ENCODE measurements around the gene HCN4. TPM values are rescaled to one million over a fixed set of nuclear protein-coding genes. Genes with fewer than 3 reads are reported as not detected.

Gene HCN4
- total RNA-seq, 1 experiment from 2014 or later, result 0.09 TPM

DNA sequence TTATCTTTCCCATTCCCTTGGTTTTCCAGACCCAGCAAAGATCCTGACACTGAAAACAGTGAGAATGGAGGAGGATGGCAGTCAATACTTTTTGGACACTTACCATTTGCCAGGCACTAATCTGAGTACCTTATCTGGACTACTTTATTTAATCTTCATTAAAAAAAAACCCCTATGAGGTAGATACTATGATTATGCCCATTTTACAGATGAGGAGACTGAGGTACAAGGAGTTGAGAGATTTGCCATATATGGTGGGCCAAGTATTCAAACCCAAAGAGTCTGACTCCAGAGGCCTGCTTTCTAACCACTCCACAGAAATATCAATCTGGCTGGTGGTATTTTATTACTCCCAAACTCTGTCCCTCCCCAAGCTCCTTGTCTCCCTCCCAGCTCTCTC is 19.6 kb downstream of the HCN4 start:
- TF ChIP-seq, protein P1, sequence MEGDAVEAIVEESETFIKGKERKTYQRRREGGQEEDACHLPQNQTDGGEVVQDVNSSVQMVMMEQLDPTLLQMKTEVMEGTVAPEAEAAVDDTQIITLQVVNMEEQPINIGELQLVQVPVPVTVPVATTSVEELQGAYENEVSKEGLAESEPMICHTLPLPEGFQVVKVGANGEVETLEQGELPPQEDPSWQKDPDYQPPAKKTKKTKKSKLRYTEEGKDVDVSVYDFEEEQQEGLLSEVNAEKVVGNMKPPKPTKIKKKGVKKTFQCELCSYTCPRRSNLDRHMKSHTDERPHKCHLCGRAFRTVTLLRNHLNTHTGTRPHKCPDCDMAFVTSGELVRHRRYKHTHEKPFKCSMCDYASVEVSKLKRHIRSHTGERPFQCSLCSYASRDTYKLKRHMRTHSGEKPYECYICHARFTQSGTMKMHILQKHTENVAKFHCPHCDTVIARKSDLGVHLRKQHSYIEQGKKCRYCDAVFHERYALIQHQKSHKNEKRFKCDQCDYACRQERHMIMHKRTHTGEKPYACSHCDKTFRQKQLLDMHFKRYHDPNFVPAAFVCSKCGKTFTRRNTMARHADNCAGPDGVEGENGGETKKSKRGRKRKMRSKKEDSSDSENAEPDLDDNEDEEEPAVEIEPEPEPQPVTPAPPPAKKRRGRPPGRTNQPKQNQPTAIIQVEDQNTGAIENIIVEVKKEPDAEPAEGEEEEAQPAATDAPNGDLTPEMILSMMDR (conservative IDR thresholded peaks at IDR 0.05; ENCODE audit: low read depth, low read length), result no peak
- no peak for TF ChIP-seq EZH2 (IDR thresholded peaks at IDR 0.05; ENCODE audit: borderline replicate concordance, low read depth, low read length, poor library complexity, severe bottlenecking)
- BruUV-seq (replicated peaks), result no TSS peak
- Histone ChIP-seq H3K4me3 (ENCODE audit: low read depth, low read length, poor library complexity, severe bottlenecking) (no peak overlapping the region), H3K36me3 (ENCODE audit: insufficient read depth, low read length, poor library complexity, severe bottlenecking) (no peaks in the 10 kb centered on the region), H3K27ac (ENCODE audit: low read depth, low read length, poor library complexity, severe bottlenecking) (no peak overlapping the region), H3K9me3 (ENCODE audit: low read depth, low read length, poor library complexity, severe bottlenecking) (no peaks in the 10 kb centered on the region), H3K27me3 (replicated peaks; ENCODE audit: insufficient read depth, low read depth, low read length, poor library complexity) (peaks cover 30% of the 10 kb centered on the region), H3K4me1 (ENCODE audit: insufficient read depth, low read length, poor library complexity, severe bottlenecking) (no peaks in the 10 kb centered on the region)
- DNase-seq (ENCODE audit: low spot score), result no peak
- ChIA-PET POLR2A (ENCODE audit: low non-redundant PET) (no interaction called here), CTCF (no interaction called here)
- intact Hi-C loops (cut with micrococcal nuclease; ENCODE audit: unreplicated experiment), result no loop called here

DNA sequence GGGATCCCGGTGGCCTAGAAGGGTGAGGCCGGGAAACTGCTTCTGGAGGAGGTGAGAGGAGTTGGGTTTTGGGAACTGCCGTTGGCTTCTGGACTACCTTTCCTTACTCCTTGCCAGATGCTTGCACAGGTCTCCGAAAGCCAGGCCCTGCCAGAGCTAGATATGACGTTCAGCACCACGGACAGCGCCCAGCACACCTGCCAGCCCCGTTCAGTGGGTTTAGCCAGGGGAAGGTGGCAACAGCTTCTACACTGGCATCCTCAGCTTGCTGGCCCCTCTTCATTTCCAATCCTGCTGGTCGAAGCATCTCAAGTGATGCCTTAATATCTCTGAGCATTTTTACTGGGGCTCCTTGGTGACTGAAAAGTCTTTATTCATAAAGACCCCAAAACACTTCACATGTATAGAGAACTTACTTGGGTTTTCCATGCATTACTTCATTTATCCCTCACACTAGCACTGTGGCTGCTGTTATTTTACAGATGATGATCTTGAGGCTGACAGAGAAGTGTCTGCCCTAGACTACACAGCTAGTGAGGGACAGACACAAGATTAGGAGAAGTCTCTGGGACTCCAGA is 21.9 kb downstream of the HCN4 start:
- TF ChIP-seq, protein P1 (conservative IDR thresholded peaks at IDR 0.05; ENCODE audit: low read depth, low read length), result no peak
- no peak for TF ChIP-seq EZH2 (IDR thresholded peaks at IDR 0.05; ENCODE audit: borderline replicate concordance, low read depth, low read length, poor library complexity, severe bottlenecking)
- Histone ChIP-seq H3K27ac (ENCODE audit: low read depth, low read length, poor library complexity, severe bottlenecking) (no peak overlapping the region), H3K36me3 (ENCODE audit: insufficient read depth, low read length, poor library complexity, severe bottlenecking) (no peaks in the 10 kb centered on the region), H3K9me3 (ENCODE audit: low read depth, low read length, poor library complexity, severe bottlenecking) (no peaks in the 10 kb centered on the region), H3K4me3 (ENCODE audit: low read depth, low read length, poor library complexity, severe bottlenecking) (no peak overlapping the region), H3K4me1 (ENCODE audit: insufficient read depth, low read length, poor library complexity, severe bottlenecking) (no peaks in the 10 kb centered on the region), H3K27me3 (replicated peaks; ENCODE audit: insufficient read depth, low read depth, low read length, poor library complexity) (peaks cover 15% of the 10 kb centered on the region)
- POLR2A ChIA-PET (ENCODE audit: low non-redundant PET), result no interaction called here
- no TSS peak for BruUV-seq (replicated peaks)
- intact Hi-C loops (cut with micrococcal nuclease; ENCODE audit: unreplicated experiment), result no loop called here
- CTCF ChIA-PET, result no interaction called here
- peak; percentile 49 for DNase-seq (ENCODE audit: low spot score)

DNA sequence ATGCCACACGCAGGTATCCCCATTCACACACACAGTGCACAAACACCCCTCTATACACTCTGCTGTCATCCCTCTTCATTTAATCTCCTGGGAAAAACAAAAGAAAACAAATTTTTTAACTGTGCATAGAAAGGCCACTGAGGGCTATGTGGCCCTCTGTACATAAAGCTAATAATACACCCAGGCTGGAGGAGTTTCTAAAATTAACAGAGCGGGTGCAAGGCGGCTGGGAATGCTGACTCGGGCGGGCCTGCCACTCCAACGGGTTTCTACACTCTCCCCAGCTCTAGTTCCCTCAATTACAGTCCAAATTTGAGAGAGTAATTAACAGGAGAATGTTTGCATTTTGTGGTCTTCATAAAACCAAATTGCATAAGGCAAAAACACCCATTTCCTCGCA is 23.1 kb downstream of the HCN4 start:
- H3K4me3 ChIP-seq (ENCODE audit: low read depth, low read length, poor library complexity, severe bottlenecking), result no peak overlapping the region
- H3K27me3 ChIP-seq (replicated peaks; ENCODE audit: insufficient read depth, low read depth, low read length, poor library complexity), result peaks cover 5% of the 10 kb centered on the region
- no peaks in the 10 kb centered on the region for H3K9me3 ChIP-seq (ENCODE audit: low read depth, low read length, poor library complexity, severe bottlenecking)
- no peak for DNase-seq (ENCODE audit: low spot score)
- no peaks in the 10 kb centered on the region for H3K36me3 ChIP-seq (ENCODE audit: insufficient read depth, low read length, poor library complexity, severe bottlenecking)
- H3K27ac ChIP-seq (ENCODE audit: low read depth, low read length, poor library complexity, severe bottlenecking), result no peak overlapping the region
- H3K4me1 ChIP-seq (ENCODE audit: insufficient read depth, low read length, poor library complexity, severe bottlenecking), result no peaks in the 10 kb centered on the region
- TF ChIP-seq EZH2 (IDR thresholded peaks at IDR 0.05; ENCODE audit: borderline replicate concordance, low read depth, low read length, poor library complexity, severe bottlenecking), result no peak
- TF ChIP-seq, protein P1 (conservative IDR thresholded peaks at IDR 0.05; ENCODE audit: low read depth, low read length), result no peak
- BruUV-seq (replicated peaks), result no TSS peak
- POLR2A ChIA-PET (ENCODE audit: low non-redundant PET), result no interaction called here
- intact Hi-C loops (cut with micrococcal nuclease; ENCODE audit: unreplicated experiment), result no loop called here
- CTCF ChIA-PET, result no interaction called here

Measured in A673 (cell line).